Left ventricle myocardium inferior (tissue), 1 donor: Measurements from ENCODE around the gene ST6GALNAC3. TPM values are rescaled to one million over a fixed set of nuclear protein-coding genes. Genes with fewer than 3 reads are reported as not detected.
"Not testable (repeated sequence)": the region's sequence is repeated elsewhere in the genome, so short reads cannot be mapped to it uniquely, and the experiment has no call there.

Experiments used
- DNase-seq: peaks from one replicate; pipeline ENCODE4 v3.0.0-alpha.2; 2020
- H3K27ac ChIP-seq: fragments of 200-600 bp; replicated peaks from 2 replicates; pipeline ENCODE4 v1.8.0; 2021
- H3K27me3 ChIP-seq: fragments of 200-600 bp; 2 replicates; pipeline ENCODE4 v1.8.0; 2021; ENCODE audit warnings: low read depth
- H3K36me3 ChIP-seq: fragments of 200-600 bp; 2 replicates; pipeline ENCODE4 v1.8.0; 2021
- H3K4me1 ChIP-seq: fragments of 200-600 bp; 2 replicates; pipeline ENCODE4 v1.8.0; 2021
- H3K4me3 ChIP-seq: fragments of 200-600 bp; 2 replicates; pipeline ENCODE4 v1.8.0; 2021; ENCODE audit warnings: mild to moderate bottlenecking, moderate library complexity
- H3K9me3 ChIP-seq: fragments of 200-600 bp; replicated peaks from 2 replicates; pipeline ENCODE4 v1.8.0; 2021
- CTCF ChIP-seq: fragments of 200-600 bp; IDR thresholded peaks from 2 replicates; pipeline ENCODE4 v1.8.0; 2021; ENCODE audit warnings: antibody characterized with exemption, mild to moderate bottlenecking, borderline replicate concordance
- intact Hi-C: fragments of 100-400 bp; cut with micrococcal nuclease; formaldehyde crosslinking; loops from one replicate; pipeline ENCODE4 v1.11.0; 2022
- total RNA-seq: library from RNA; stranded (reverse); fragmentation: NEBNext Ultra II Directional; extraction: Animal tissue kit (Norgen Biotek cat#: 25700); gene quantifications from one replicate; pipeline ENCODE4 v1.2.1, GENCODE V29; 2021
- donor health status: DM: no; HTN: yes; CAD: no; lungs with severe emphysema.

ST6GALNAC3 gene
- total RNA-seq, 1 donor from 2014 or later: 4.5 TPM

- TF ChIP-seq CTCF: no peak
- H3K4me3 ChIP-seq: no peak overlapping the region
- H3K36me3 ChIP-seq: no peaks in the 10 kb centered on the region
- no peaks in the 10 kb centered on the region for H3K27me3 ChIP-seq
- H3K9me3 ChIP-seq: no peaks in the 10 kb centered on the region
- intact Hi-C loops: no loop called here
- peaks cover 4% of the 10 kb centered on the region for H3K4me1 ChIP-seq
- DNase-seq: no peak
- H3K27ac ChIP-seq: no peak overlapping the region
Measured at GRCh38 chr1:76106719-76107235, 32.2 kb downstream of the ST6GALNAC3 start.

GRCh38 chr1:76109404-76109803 is 34.9 kb downstream of the ST6GALNAC3 start:
- Histone ChIP-seq H3K27me3 (no peaks in the 10 kb centered on the region), H3K36me3 (no peaks in the 10 kb centered on the region), H3K9me3 (no peaks in the 10 kb centered on the region), H3K4me1 (peaks cover 4% of the 10 kb centered on the region), H3K27ac (no peak overlapping the region), H3K4me3 (no peak overlapping the region)
- intact Hi-C loops: no loop called here
- DNase-seq: no peak
- no peak for TF ChIP-seq CTCF

GRCh38 chr1:76109901-76110560 is 35.5 kb downstream of the ST6GALNAC3 start:
- no peak for TF ChIP-seq CTCF
- Histone ChIP-seq H3K4me3 (no peak overlapping the region), H3K36me3 (no peaks in the 10 kb centered on the region), H3K9me3 (no peaks in the 10 kb centered on the region), H3K4me1 (peaks cover 4% of the 10 kb centered on the region), H3K27me3 (no peaks in the 10 kb centered on the region), H3K27ac (no peak overlapping the region)
- DNase-seq: no peak
- intact Hi-C loops: no loop called here

GRCh38 chr1:76110666-76111065 is 36.1 kb downstream of the ST6GALNAC3 start:
- H3K27me3 ChIP-seq: no peaks in the 10 kb centered on the region
- intact Hi-C loops: no loop called here
- no peak overlapping the region for H3K27ac ChIP-seq
- TF ChIP-seq CTCF: no peak
- H3K36me3 ChIP-seq: no peaks in the 10 kb centered on the region
- no peaks in the 10 kb centered on the region for H3K9me3 ChIP-seq
- DNase-seq: no peak
- H3K4me1 ChIP-seq: peaks cover 4% of the 10 kb centered on the region
- no peak overlapping the region for H3K4me3 ChIP-seq

- H3K27ac ChIP-seq, intact Hi-C loops, H3K4me3 ChIP-seq, H3K27me3 ChIP-seq, DNase-seq, H3K36me3 ChIP-seq, H3K9me3 ChIP-seq, H3K4me1 ChIP-seq: not testable (repeated sequence)
Measured at GRCh38 chr1:76112321-76112720, 37.8 kb downstream of the ST6GALNAC3 start.

- Histone ChIP-seq H3K27ac (no peak overlapping the region), H3K4me3 (no peak overlapping the region), H3K9me3 (no peaks in the 10 kb centered on the region), H3K4me1 (peaks cover 4% of the 10 kb centered on the region), H3K36me3 (no peaks in the 10 kb centered on the region), H3K27me3 (no peaks in the 10 kb centered on the region)
- intact Hi-C loops: no loop called here
- TF ChIP-seq CTCF: no peak
- DNase-seq: no peak
Measured at GRCh38 chr1:76113446-76113845, 38.9 kb downstream of the ST6GALNAC3 start.
